Caco-2 (cell line): ENCODE data around the gene ENTR1. TPM values are rescaled to one million over a fixed set of nuclear protein-coding genes. Genes with fewer than 3 reads are reported as not detected.

Experiments
- BruUV-seq: library from RNA; stranded (reverse); fragments of 400-500 nt; replicated peaks from 2 replicates; lab custom pipeline; 2021; lab: Mats Ljungman, UMichigan
- CTCF ChIA-PET: fragments of 300-600 bp; sonication (Branson Sonifier 250); formaldehyde crosslinking; loops from one replicate; lab custom pipeline; 2022; ENCODE audit warnings: antibody characterized with exemption; lab: Charles Lee
- POLR2A ChIA-PET: fragments of 300-600 bp; sonication (Branson Sonifier 250); formaldehyde crosslinking; loops from one replicate; lab custom pipeline; 2022; ENCODE audit warnings: antibody characterized with exemption; lab: Charles Lee
- DNase-seq, 2 experiments: peaks; one replicate each; pipeline versions ENCODE4 v3.0.0 to v3.0.0-alpha.2; 2020 to 2022
- H3K27me3 ChIP-seq: replicated peaks from 2 replicates; pipeline ENCODE4 v1.6.0; 2011; ENCODE audit warnings: low read length; ENCODE audit not compliant: control insufficient read depth, insufficient read depth
- H3K36me3 ChIP-seq: 2 replicates; pipeline ENCODE4 v1.5.1; 2011; ENCODE audit warnings: low read length; ENCODE audit not compliant: control insufficient read depth, insufficient read depth
- H3K4me1 ChIP-seq: fragments of 250-450 bp; sonication (Bioruptor Pico); 2 replicates; pipeline ENCODE4 v1.5.1; 2020; ENCODE audit warnings: mild to moderate bottlenecking
- H3K4me3 ChIP-seq: 2 replicates; pipeline ENCODE4 v1.5.1; 2011; ENCODE audit warnings: low read depth, mild to moderate bottlenecking, control low read depth, low read length
- H3K9me3 ChIP-seq: fragments of 250-450 bp; sonication (Bioruptor Pico); 2 replicates; pipeline ENCODE4 v1.5.1; 2020; ENCODE audit warnings: mild to moderate bottlenecking, moderate library complexity
- H3K27ac Mint-ChIP-seq: one replicate; pipeline ENCODE4 v1.8.0; 2022; ENCODE audit warnings: mixed read lengths; ENCODE audit not compliant: unreplicated experiment
- H3K27me3 Mint-ChIP-seq: one replicate; pipeline ENCODE4 v1.8.0; 2022; ENCODE audit warnings: mixed read lengths; ENCODE audit not compliant: insufficient read depth, unreplicated experiment
- H3K36me3 Mint-ChIP-seq: one replicate; pipeline ENCODE4 v1.8.0; 2022; ENCODE audit warnings: mild to moderate bottlenecking, mixed read lengths; ENCODE audit not compliant: insufficient read depth, unreplicated experiment
- H3K4me1 Mint-ChIP-seq: one replicate; pipeline ENCODE4 v1.8.0; 2022; ENCODE audit warnings: low read depth, mixed read lengths; ENCODE audit not compliant: unreplicated experiment
- H3K4me3 Mint-ChIP-seq: one replicate; pipeline ENCODE4 v1.8.0; 2022; ENCODE audit warnings: mild to moderate bottlenecking, moderate library complexity, mixed read lengths; ENCODE audit not compliant: unreplicated experiment
- H3K9me3 Mint-ChIP-seq: one replicate; pipeline ENCODE4 v1.8.0; 2022; ENCODE audit warnings: mixed read lengths; ENCODE audit not compliant: unreplicated experiment
- CTCF ChIP-seq, 2 experiments: fragments of 200-600 bp in 1 of 2; IDR thresholded peaks; 1 replicate in 1 of 2; 2 replicates in 1 of 2; pipeline versions ENCODE4 v1.5.1 to v1.8.0; 2011 to 2022; ENCODE audit warnings: antibody characterized with exemption in 1 of 2, control low read depth in 1 of 2, inconsistent platforms in 1 of 2, low read depth in 1 of 2, low read length in 1 of 2, mild to moderate bottlenecking in 1 of 2, moderate library complexity in 1 of 2; ENCODE audit not compliant: insufficient read depth in 1 of 2, severe bottlenecking in 1 of 2, unreplicated experiment in 1 of 2
- intact Hi-C: fragments of 100-400 bp; cut with micrococcal nuclease; formaldehyde crosslinking; loops from one replicate; pipeline ENCODE4 v1.10.0; 2022; ENCODE audit not compliant: unreplicated experiment
- total RNA-seq: library from RNA; stranded (reverse); gene quantifications from 2 replicates; pipeline ENCODE4 v1.2.3, GENCODE V29; 2022

The ENTR1 gene
- total RNA-seq, 1 experiment from 2014 or later, result 85.2 TPM

GRCh38 chr9:136373300-136374182, 36.9 kb downstream of the ENTR1 start, which contains the start of gene CARD9:
Gene CARD9 (minus strand): TSS chr9:136373669. CDS start chr9:136372078, 1,591 bp downstream.
- H3K36me3 ChIP-seq, result no peaks in the 10 kb centered on the region
- no peak for DNase-seq
- peaks cover 43% of the 10 kb centered on the region for H3K36me3 Mint-ChIP-seq
- peak within 1 kb of the TSS; percentile 29 for H3K4me3 Mint-ChIP-seq
- intact Hi-C loops, result no loop called here
- H3K27ac Mint-ChIP-seq, result peak within 1 kb of the TSS; percentile 76
- no peaks in the 10 kb centered on the region for H3K27me3 ChIP-seq
- ChIA-PET POLR2A (interaction anchor here (1.9 kb wide), 1 partner anchor 11 kb away, joined by 11 read pairs; no protein-coding TSS in a partner anchor), CTCF (interaction anchor here (1.0 to 1.9 kb wide), 2 partner anchors 10 kb away, joined by 4 to 11 read pairs; partner anchors contain the start of gene DNLZ)
- H3K27me3 Mint-ChIP-seq, result no peaks in the 10 kb centered on the region
- no peak for TF ChIP-seq CTCF (IDR thresholded peaks at IDR 0.05; ENCODE audit: insufficient read depth in 1 of 2, low read depth in 1 of 2, low read length in 1 of 2, severe bottlenecking in 1 of 2, unreplicated experiment in 1 of 2)
- H3K4me1 Mint-ChIP-seq, result peaks cover 7% of the 10 kb centered on the region
- no peak within 1 kb of the TSS for H3K4me3 ChIP-seq
- BruUV-seq, result no TSS peak
- H3K9me3 Mint-ChIP-seq, result no peaks in the 10 kb centered on the region
- H3K9me3 ChIP-seq, result no peaks in the 10 kb centered on the region
- peaks cover 20% of the 10 kb centered on the region for H3K4me1 ChIP-seq

DNA sequence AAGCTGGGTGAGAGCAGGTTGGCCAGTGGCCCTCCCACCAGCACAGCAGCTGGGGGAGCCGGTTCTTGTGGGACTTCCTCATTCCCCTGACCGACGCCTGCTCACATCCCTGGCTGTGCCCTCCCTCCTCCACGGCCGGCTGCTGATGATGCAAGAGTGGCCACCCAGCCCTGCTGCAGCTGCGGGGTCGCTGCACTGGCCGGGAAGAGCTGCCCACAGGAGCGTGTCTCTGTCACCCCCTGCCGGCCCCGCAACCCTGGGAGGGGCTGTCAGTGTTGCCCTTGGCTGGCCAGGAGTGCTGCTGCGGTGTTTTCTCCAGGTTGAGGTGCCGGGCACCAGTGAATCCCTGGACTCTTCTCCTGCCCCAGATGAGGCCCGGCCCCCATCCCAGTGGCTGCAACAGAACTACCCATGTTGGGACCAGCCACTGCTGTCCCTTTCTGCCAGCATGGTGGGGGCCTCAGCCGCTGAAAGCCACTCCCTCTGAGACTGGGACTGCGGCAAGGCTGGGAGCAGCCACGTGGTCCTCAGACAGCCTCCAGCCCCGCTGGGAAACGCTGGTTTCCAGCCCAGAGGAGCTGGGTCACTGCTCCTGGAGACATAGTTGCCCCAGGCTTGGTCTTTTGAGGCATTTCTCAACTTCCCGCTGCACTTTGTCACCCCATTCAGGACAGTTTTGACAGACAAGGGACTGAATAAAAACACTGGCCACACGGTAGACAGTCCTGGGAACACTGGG, 37.7 kb downstream of the ENTR1 start:
- peak; percentile 76 to 81 for DNase-seq
- H3K27me3 ChIP-seq, result no peaks in the 10 kb centered on the region
- peak in 1 of 2 experiments; percentile 31 for TF ChIP-seq CTCF (IDR thresholded peaks at IDR 0.05; ENCODE audit: insufficient read depth in 1 of 2, low read depth in 1 of 2, low read length in 1 of 2, severe bottlenecking in 1 of 2, unreplicated experiment in 1 of 2)
- Mint-ChIP-seq H3K36me3 (peaks cover 42% of the 10 kb centered on the region), H3K27ac (peak overlapping the region; percentile 76), H3K4me3 (peak overlapping the region; percentile 29), H3K4me1 (peaks cover 7% of the 10 kb centered on the region), H3K27me3 (no peaks in the 10 kb centered on the region), H3K9me3 (no peaks in the 10 kb centered on the region)
- no peak overlapping the region for H3K4me3 ChIP-seq
- no peaks in the 10 kb centered on the region for H3K9me3 ChIP-seq
- CTCF ChIA-PET, result interaction anchor here (1.9 kb wide), 1 partner anchor 9 kb away, joined by 11 read pairs; the partner anchor contains the start of gene DNLZ
- H3K4me1 ChIP-seq, result peaks cover 20% of the 10 kb centered on the region
- BruUV-seq, result no TSS peak
- H3K36me3 ChIP-seq, result no peaks in the 10 kb centered on the region
- intact Hi-C loops, result no loop called here
- POLR2A ChIA-PET, result interaction anchor here (1.9 kb wide), 1 partner anchor 10 kb away, joined by 11 read pairs; no protein-coding TSS in a partner anchor

DNA sequence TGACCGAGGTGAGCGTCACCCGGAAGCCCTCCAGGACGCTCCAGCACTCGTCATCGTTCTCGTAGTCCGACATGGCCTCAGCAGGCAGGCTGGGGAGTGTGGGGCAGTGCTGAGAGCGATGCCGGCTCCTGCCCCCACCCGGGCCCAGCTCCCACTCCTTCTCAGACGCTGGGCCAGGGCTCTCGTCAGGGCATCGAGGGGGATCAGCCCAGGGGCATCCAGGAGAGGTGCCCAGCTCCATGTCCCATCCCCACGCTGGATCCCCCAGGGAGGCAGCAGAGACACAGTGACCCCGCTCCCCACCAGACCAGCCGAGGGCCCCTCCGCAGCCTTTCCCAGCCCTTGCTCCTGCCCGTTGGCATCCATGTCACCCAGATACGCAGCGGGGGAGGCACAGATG, 38.4 kb downstream of the ENTR1 start:
- Mint-ChIP-seq H3K27me3 (no peaks in the 10 kb centered on the region), H3K27ac (peak overlapping the region; percentile 76), H3K4me3 (no peak overlapping the region), H3K36me3 (peaks cover 36% of the 10 kb centered on the region), H3K4me1 (peaks cover 7% of the 10 kb centered on the region), H3K9me3 (no peaks in the 10 kb centered on the region)
- no peaks in the 10 kb centered on the region for H3K27me3 ChIP-seq
- intact Hi-C loops, result no loop called here
- ChIA-PET CTCF (interaction anchor here (0.6 to 1.9 kb wide), 2 partner anchors 9 to 638 kb away, joined by 3 to 11 read pairs; partner anchors contain the start of gene DNLZ), POLR2A (interaction anchor here (1.9 kb wide), 1 partner anchor 9 kb away, joined by 11 read pairs; no protein-coding TSS in a partner anchor)
- no peak overlapping the region for H3K4me3 ChIP-seq
- no peaks in the 10 kb centered on the region for H3K36me3 ChIP-seq
- TF ChIP-seq CTCF (IDR thresholded peaks at IDR 0.05; ENCODE audit: insufficient read depth in 1 of 2, low read depth in 1 of 2, low read length in 1 of 2, severe bottlenecking in 1 of 2, unreplicated experiment in 1 of 2), result no peak
- no peaks in the 10 kb centered on the region for H3K9me3 ChIP-seq
- H3K4me1 ChIP-seq, result peaks cover 20% of the 10 kb centered on the region
- DNase-seq, result no peak
- no TSS peak for BruUV-seq
